ENCODE measurements around the gene PAN2.
A peak's percentile ranks its signal among the peaks of the same experiment; 100 is the strongest.

Gene PAN2

GRCh38 chr12:56267443-56268071 is 66.2 kb downstream of the PAN2 start:
- no peaks in the 10 kb centered on the region for H3K9me3 ChIP-seq (ENCODE audit: control insufficient read depth, insufficient read depth, low read length)
- peak overlapping the region; percentile 46; the same call in 1 of the 2 replicates for H3K4me3 ChIP-seq (ENCODE audit: low read length)
- H3K4me1 ChIP-seq (ENCODE audit: control insufficient read depth, insufficient read depth, low read length): no peaks in the 10 kb centered on the region
- WGBS (ENCODE audit: insufficient coverage, insufficient read length): no CpG with 5 or more reads among the region's 21 CpGs
- no peak overlapping the region for H3K27ac ChIP-seq (ENCODE audit: low read length)
- no peak for DNase-seq (ENCODE audit: low read depth, low spot score)
- no peaks in the 10 kb centered on the region for H3K27me3 ChIP-seq (ENCODE audit: control insufficient read depth, insufficient read depth, low read length)
- peaks cover 2% of the 10 kb centered on the region; the same call in 1 of the 2 replicates for H3K36me3 ChIP-seq (ENCODE audit: control insufficient read depth, insufficient read depth, low read length)

GRCh38 chr12:56266693-56267442 is 66.9 kb downstream of the PAN2 start, which contains the start of gene COQ10A:
TSS of gene COQ10A (plus strand) at chr12:56266942. CDS start at chr12:56267119, 177 bp downstream.
- Histone ChIP-seq H3K4me3 (ENCODE audit: low read length) (peak within 1 kb of the TSS; percentile 46; the same call in 1 of the 2 replicates), H3K4me1 (ENCODE audit: control insufficient read depth, insufficient read depth, low read length) (no peaks in the 10 kb centered on the region), H3K27ac (ENCODE audit: low read length) (no peak within 1 kb of the TSS), H3K36me3 (ENCODE audit: control insufficient read depth, insufficient read depth, low read length) (peaks cover 2% of the 10 kb centered on the region; the same call in 1 of the 2 replicates), H3K9me3 (ENCODE audit: control insufficient read depth, insufficient read depth, low read length) (no peaks in the 10 kb centered on the region), H3K27me3 (ENCODE audit: control insufficient read depth, insufficient read depth, low read length) (no peaks in the 10 kb centered on the region)
- DNase-seq (ENCODE audit: low read depth, low spot score): peak; percentile 87
- no CpG with 5 or more reads among the region's 68 CpGs for WGBS (ENCODE audit: insufficient coverage, insufficient read length)

All from iPS DF 6.9 (cell line).